C1 segment of cervical spinal cord (tissue), 14 donors: Measurements from ENCODE around the gene PLPPR3.
A peak's percentile ranks its signal among the peaks of the same experiment; 100 is the strongest.

Source experiments
- DNase-seq, 14 donors: peaks; one replicate each; lab custom pipeline; 2025; lab: John Stamatoyannopoulos, UW

PLPPR3 gene

GRCh38 chr19:810077-810855 is 11.5 kb downstream of the PLPPR3 start:
- DNase-seq: no peak

DNA sequence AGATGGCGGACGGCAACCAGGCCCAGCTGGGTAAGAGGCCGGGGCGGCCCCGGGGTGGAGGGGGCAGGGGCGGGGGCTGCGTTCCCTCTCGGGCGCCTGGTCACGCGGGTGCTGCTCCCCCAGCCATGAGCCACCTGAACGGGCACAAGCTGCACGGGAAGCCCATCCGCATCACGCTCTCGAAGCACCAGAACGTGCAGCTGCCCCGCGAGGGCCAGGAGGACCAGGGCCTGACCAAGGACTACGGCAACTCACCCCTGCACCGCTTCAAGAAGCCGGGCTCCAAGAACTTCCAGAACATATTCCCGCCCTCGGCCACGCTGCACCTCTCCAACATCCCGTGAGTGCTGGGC is 13.4 kb downstream of the PLPPR3 start:
- DNase-seq: no peak

DNA sequence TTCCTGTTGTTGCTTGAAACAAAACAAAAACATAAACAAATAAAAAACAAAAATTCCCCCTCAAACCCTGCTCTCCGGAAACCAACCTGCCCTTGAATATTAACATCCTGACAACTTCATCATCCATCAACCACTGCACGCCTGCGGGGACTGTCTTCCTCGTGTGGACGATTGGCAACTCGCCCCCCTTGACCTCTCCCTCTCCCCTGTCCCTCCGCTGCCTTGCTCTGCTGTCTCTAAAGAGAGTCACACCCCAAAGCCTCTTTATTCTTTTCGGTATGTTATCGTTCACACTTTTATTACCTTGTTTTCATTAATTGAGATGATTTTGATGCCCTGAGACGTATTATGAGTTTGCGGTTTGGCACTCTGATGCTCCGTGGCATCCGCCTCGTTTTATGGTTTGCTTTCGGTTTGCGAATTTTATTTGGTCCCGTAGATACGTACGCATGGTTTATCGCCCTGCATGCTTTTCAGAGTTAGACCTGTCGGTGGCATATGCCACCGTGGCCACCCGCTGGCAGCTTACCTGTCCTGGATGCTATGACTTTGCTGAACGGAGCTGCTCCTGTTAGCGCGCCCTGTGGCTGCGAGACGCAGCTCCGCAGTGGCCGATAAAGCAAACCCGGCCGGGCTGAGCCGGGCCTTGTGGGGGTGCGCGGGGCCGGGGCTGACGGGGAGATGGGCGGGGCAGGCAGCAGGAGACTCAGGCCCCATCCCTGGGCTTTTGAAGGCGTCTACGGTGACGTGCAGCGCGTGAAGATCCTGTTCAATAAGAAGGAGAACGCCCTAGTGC is 13.9 kb downstream of the PLPPR3 start:
- no peak for DNase-seq

DNA sequence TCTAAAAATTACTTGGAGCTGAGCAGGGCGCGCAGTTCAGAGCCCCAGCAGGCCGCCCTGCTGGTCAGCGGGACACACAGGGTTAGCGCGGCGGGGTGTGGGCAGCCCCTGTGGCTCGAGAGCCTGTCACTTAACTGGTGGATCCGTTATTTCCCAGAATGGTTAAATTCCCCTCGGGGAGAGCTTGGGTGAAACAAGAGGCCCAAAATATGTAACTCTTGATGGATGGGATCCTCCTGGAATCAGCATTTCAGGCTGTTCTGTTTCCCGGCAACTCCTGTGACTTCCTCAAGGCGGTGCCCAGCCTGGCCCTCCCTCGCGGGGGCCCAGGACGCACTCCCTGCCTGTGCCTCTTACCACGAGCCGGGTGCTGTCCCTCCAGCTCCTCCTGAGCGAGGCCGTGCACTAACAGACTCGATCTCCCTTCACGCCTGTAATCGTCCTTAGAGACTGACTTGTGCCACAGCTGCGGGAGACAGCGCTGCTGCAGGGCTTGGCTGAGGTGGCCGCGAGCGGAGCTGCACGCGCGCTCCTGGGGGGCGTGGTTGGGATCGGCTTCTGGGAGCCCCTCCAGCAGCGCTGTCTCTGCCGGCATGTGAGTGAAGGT is 14.8 kb downstream of the PLPPR3 start:
- DNase-seq: no peak

DNA sequence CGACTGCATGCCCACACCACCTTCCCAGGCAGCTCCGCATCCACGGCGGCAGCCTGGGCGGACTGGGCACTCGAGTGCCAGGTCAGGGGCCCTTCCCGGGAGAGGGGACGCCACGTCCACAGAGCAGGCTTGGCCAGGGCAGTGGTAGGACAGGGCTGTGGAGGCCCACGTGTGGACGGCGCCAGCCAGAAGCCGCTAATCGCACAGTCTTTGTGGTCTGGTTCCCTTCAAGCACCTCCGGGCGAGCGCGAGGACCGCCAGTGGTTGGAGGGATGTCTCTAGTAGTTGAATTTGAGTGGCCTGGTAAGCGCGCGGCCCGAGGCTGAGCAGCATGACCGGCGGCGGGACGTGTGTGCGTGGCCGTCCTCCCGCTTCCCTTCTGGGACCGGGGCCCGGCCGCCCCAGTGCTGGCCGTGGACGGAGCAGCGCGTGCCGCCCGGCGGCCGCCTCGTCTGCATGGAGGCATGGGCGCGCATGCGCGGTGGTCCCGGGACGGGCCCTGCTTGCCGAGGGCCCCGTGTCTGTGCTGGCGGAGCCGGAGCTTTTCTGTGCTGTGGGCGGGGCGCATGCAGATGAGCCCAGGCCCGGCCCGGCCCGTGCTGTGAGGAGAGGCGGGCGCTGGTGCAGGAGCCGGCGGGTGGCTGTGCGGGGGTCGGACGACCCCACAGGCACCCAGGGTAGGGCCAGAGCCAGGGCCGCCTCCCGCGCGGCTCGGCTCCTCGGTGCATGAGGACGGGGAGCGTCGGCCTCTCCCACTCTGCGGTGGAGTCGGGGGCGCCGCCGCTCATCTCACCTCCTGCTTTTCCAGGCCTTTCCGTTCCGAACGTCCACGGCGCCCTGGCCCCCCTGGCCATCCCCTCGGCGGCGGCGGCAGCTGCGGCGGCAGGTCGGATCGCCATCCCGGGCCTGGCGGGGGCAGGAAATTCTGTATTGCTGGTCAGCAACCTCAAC is 15.9 kb downstream of the PLPPR3 start:
- DNase-seq: no peak

DNA sequence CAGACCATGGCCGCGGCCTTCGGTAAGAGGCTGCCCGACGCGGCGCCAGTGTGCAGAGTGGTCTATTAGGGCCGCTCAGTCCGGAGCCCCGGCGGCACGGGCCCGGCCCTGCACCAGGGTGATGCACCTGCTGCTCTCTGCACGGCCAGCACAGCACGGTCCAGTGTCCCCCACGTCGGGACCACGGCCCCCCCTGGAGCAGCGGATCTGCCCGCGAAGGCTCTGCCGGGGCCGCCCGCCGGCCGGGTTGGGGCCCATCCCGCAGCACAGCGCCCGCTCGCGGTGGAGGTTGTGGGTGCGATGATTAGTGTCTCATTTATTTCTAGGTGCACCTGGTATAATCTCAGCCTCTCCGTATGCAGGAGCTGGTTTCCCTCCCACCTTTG is 16.6 kb downstream of the PLPPR3 start:
- DNase-seq: no peak

DNA sequence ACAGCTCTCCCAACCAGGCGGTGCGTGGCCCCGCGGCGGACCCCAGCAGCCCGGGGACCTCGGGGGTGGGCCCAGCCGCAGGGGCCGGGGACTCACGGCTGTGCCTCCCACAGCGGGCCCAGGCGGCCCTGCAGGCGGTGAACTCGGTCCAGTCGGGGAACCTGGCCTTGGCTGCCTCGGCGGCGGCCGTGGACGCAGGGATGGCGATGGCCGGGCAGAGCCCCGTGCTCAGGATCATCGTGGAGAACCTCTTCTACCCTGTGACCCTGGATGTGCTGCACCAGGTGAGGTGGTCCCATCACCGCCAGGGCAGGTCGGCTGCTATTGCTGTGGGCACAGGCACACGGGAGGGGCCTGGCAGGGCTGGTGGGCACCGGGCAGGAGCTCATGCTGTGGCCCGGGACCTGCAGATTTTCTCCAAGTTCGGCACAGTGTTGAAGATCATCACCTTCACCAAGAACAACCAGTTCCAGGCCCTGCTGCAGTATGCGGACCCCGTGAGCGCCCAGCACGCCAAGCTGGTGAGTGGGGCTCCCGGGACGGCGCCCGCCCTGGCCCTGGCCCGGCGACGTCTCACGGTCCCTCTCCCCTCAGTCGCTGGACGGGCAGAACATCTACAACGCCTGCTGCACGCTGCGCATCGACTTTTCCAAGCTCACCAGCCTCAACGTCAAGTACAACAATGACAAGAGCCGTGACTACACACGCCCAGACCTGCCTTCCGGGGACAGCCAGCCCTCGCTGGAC is 17.2 kb downstream of the PLPPR3 start:
- no peak for DNase-seq

DNA sequence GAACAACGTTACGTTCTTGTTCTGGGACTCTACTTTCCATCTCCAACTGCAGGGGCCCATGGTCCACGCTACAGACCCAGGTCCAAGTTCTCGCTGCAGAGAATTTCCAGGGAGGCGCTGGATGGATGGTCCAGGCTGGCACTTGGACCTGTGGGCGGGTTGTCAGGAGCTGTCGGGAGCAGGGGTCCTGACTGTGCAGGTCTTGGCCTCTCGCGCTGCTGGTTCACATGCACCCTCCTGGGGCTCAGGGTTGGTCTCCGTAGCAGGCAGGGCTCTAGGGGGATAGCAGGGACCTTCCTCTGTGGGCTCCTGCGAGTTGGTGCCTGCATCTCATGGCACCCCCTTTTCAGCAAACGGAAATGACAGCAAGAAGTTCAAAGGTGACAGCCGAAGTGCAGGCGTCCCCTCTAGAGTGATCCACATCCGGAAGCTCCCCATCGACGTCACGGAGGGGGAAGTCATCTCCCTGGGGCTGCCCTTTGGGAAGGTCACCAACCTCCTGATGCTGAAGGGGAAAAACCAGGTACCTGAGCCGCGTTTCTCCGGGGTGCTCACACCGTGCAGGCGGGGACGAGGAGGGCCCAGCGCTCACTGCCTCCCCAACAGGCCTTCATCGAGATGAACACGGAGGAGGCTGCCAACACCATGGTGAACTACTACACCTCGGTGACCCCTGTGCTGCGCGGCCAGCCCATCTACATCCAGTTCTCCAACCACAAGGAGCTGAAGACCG is 17.9 kb downstream of the PLPPR3 start:
- no peak for DNase-seq

DNA sequence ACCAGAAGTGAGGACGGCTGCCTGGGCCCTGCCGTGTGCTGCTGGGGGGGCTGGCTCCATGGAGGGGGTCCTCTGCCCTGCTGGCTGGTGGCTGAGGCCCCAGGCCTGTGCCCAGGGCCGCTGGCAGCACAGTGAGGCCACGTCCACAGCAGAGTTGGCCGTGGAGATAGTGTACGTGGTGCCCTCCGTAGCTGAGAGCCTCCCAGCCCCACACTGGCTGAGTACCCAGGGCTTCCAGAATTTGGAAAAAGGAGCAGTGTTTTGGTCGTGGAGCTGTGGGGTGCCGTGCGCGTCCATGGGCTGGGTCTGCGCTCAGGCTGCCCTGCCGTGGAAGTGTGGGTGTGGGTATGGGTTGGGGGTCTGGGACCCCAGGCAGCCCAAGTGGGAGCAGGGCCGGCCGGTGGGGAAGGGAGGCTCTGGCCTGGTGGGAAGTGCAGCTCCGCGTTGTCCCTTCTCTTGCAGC is 18.6 kb downstream of the PLPPR3 start:
- no peak for DNase-seq

- no peak for DNase-seq
Measured at GRCh38 chr19:802498-803098, 19.2 kb downstream of the PLPPR3 start.

- DNase-seq: peak in 1 of 14 donors; percentile 21
Measured at GRCh38 chr19:801861-802497, 19.8 kb downstream of the PLPPR3 start.

DNA sequence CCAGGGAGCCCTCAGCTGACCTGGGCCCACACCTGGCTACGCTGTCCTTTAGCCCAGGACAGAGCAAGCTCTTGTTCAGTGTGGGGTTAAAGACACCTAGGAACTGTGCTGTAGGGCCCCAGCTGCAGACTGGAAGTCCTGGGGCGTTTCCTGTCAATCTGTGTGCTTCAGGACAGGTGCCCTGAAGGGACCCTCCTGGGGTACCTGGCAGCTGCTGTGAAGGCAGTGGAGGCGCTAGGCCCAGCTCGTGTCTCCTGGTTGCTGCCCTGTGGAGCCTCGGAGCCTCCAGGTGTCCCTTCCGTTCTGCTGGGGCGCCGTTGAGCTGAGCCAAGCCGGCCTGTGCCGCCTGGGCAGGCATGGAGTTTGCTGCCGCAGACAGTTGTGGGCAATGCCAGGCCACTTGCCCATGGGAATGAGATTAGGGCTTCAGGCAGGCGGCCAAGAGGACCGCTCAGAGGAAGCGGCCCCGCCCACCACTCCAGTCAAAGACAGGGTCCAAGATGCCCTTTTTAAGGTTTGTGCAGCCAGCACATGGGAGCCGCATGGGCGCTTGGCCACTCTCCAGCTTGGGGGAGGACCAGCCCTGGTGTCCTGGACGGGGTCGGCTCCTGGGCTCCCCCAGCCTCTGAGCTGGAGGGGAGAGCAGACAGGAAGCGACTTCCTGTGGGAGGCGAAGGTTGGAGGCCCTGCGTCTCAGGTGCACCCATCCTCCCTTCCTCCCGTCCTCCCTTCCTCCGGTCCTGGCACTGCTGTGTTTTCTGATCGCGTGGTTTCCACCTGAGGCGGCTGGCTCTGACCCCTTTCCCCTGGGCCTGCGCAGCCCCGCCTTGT is 20.5 kb downstream of the PLPPR3 start:
- no peak for DNase-seq

GRCh38 chr19:800360-801029 is 21.3 kb downstream of the PLPPR3 start:
- DNase-seq: no peak

DNA sequence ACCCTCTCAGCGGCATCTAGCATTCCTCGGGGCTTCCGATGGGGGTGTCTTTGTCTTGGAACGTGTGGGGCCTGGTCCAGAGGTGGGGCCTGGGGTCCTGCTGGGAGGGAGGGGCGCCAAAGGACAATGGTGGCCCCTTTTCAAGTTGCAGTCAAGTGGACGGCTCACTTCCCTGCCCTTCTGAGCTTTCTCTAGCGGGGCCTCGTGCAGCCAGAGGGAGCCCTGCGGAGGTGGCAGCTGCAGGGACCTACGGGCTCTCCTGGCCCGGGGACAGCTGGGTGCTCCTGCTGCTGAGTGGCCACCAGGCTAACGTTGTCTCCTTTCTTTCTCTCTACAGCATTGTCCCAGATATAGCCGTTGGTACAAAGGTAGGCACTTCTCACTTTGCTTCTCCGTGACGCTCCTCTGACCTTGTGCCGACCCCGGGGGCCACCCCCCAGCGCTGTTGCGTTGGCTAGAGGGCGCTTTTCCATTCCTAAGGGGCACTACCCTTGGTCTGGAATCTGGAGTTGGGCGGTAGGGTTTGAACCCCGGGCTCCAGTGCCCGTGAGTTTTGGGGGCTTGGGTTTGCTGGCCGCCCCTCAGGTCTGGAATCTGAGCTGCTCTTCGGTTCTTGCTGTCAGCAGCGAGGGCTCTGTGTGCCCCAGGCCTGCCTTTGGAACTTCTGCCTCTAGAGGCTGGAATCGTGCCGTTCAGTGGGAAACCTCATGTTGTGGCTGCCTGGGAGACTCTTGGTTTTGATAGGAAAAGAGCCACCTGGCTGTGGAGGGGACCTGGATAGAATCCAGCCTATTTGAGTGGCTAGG is 22.5 kb downstream of the PLPPR3 start:
- no peak for DNase-seq

DNA sequence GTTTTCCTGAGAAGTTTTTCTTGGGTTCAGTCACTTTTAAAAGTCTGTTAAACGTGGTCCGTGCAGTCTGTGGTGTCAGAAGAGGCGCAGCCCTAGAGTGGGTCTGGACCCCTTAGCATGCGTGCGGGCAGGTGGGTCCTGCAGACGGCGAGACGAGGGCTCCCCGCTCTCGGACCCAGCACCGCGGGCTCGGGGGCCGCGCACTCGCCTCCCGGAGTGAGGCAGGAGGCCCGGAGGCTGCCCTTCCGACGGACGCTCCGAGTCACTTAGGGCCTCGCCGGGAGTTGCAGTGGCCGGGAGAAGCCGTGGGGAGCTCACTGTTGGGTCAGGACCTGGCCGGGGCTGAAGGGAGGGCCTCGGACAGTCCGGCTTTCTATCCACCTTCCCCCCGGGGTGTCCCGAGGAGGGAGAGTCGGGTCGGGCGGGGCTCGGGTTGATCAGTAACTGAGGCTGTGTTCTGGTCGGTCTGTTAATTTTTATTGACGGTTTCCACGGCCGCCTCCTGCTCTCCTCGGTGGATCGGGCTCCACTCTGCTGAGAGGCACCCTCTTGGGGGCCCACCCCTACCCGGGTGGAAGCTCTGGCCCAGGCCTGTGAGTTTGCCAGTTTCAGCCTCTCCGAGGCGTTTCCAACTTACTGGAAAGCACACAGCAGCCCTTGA is 23.2 kb downstream of the PLPPR3 start:
- DNase-seq: no peak
